OCI-LY3 (cell line): Measurements from ENCODE around the gene IFI16.

Experiments used
- H2AFZ ChIP-seq: fragments of 200-600, 300-600 bp; shearing (Covaris generic); 2 replicates; pipeline ENCODE4 v1.6.0; 2014; ENCODE audit warnings: antibody characterized with exemption, low read depth, low read length
- H3K27ac ChIP-seq: fragments of 200-600, 300-600 bp; sonication (generic); 2 replicates; pipeline ENCODE4 v1.5.1; 2014; ENCODE audit warnings: mild to moderate bottlenecking, low read length, moderate library complexity, mixed read lengths
- H3K27me3 ChIP-seq: fragments of 200-600, 300-600 bp; sonication (generic); 2 replicates; pipeline ENCODE4 v1.6.1; 2014; ENCODE audit warnings: low read depth, low read length, mixed read lengths
- H3K36me3 ChIP-seq: fragments of 200-600, 300-600 bp; sonication (generic); replicated peaks from 2 replicates; pipeline ENCODE3; 2014; ENCODE audit warnings: low read depth, low read length, mixed read lengths
- H3K4me1 ChIP-seq: fragments of 300-600, 200-600 bp; sonication (generic); 2 replicates; pipeline ENCODE4 v1.6.1; 2014; ENCODE audit warnings: low read length, mixed read lengths
- H3K4me2 ChIP-seq: fragments of 200-600, 300-600 bp; sonication (generic); 2 replicates; pipeline ENCODE4 v1.6.1; 2014; ENCODE audit warnings: low read length, mixed read lengths
- H3K4me3 ChIP-seq: fragments of 300-600, 200-600 bp; sonication (generic); 2 replicates; pipeline ENCODE4 v1.5.1; 2014; ENCODE audit warnings: antibody characterized with exemption, mild to moderate bottlenecking, low read length, moderate library complexity
- H3K79me2 ChIP-seq: fragments of 300-600, 200-600 bp; shearing (Covaris generic); 2 replicates; pipeline ENCODE4 v1.6.1; 2014; ENCODE audit warnings: mild to moderate bottlenecking, low read length, mixed read lengths
- H3K9ac ChIP-seq: fragments of 300-600, 200-600 bp; shearing (Covaris generic); 2 replicates; pipeline ENCODE4 v1.6.0; 2014; ENCODE audit warnings: mild to moderate bottlenecking, low read length, moderate library complexity
- H3K9me3 ChIP-seq: fragments of 200-600, 300-600 bp; shearing (Covaris generic); 2 replicates; pipeline ENCODE4 v1.6.1; 2014; ENCODE audit warnings: low read length, mixed read lengths; ENCODE audit not compliant: insufficient read depth
- H4K20me1 ChIP-seq: fragments of 200-600, 300-600 bp; sonication (generic); 2 replicates; pipeline ENCODE4 v1.6.1; 2016; ENCODE audit warnings: low read length, mixed read lengths; ENCODE audit not compliant: insufficient read depth
- CTCF ChIP-seq: fragments of 200-600, 300-600 bp; sonication (generic); IDR thresholded peaks from 2 replicates; pipeline ENCODE4 v1.5.1; 2014; ENCODE audit warnings: antibody characterized with exemption, low read length, low read depth
- EZH2phosphoT487 ChIP-seq: fragments of 200-600 bp; shearing (Covaris generic); IDR thresholded peaks from 2 replicates; pipeline ENCODE4 v1.6.1; 2018; ENCODE audit warnings: antibody characterized with exemption, mixed run types, low read depth

The IFI16 gene

GRCh38 chr1:159058751-159059150 is 49.0 kb downstream of the IFI16 start:
- Histone ChIP-seq H3K36me3 (peaks cover 84% of the 10 kb centered on the region), H3K4me2 (no peak overlapping the region), H3K4me1 (peaks cover 13% of the 10 kb centered on the region), H3K9me3 (no peaks in the 10 kb centered on the region), H3K27me3 (no peaks in the 10 kb centered on the region), H3K9ac (no peak overlapping the region), H3K27ac (no peak overlapping the region), H3K4me3 (no peak overlapping the region), H3K79me2 (no peaks in the 10 kb centered on the region), H4K20me1 (no peaks in the 10 kb centered on the region), H2AFZ (no peak overlapping the region)
- TF ChIP-seq CTCF: no peak
- no peak for TF ChIP-seq EZH2phosphoT487

DNA sequence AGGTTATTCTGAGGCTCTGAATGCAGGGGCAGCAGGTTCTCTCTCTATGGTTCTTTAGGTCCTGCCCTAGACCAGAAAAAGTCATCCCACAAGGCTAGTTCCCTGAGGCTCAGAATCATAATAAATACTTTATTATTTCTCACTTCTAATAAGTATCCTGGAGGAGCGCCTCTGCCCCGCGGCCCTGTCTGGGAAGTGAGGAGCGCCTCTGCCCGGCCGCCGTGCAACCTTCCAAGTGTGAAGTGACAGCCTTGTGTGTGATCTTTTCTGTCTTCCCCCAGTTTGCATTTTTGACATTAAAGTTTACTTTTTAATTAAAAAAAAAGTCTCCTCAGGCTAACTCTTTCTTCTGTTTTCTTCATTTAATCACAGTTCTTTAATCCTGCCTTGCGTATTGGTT is 55.4 kb downstream of the IFI16 start:
- TF ChIP-seq CTCF (no peak), EZH2phosphoT487 (no peak)
- no peaks in the 10 kb centered on the region for H3K9me3 ChIP-seq
- no peak overlapping the region for H3K4me2 ChIP-seq
- no peak overlapping the region for H3K9ac ChIP-seq
- no peak overlapping the region for H2AFZ ChIP-seq
- no peaks in the 10 kb centered on the region for H3K27me3 ChIP-seq
- peaks cover 46% of the 10 kb centered on the region for H3K4me1 ChIP-seq
- peaks cover 73% of the 10 kb centered on the region for H3K36me3 ChIP-seq
- no peaks in the 10 kb centered on the region for H4K20me1 ChIP-seq
- no peak overlapping the region for H3K27ac ChIP-seq
- no peak overlapping the region for H3K4me3 ChIP-seq
- peaks cover 43% of the 10 kb centered on the region for H3K79me2 ChIP-seq

DNA sequence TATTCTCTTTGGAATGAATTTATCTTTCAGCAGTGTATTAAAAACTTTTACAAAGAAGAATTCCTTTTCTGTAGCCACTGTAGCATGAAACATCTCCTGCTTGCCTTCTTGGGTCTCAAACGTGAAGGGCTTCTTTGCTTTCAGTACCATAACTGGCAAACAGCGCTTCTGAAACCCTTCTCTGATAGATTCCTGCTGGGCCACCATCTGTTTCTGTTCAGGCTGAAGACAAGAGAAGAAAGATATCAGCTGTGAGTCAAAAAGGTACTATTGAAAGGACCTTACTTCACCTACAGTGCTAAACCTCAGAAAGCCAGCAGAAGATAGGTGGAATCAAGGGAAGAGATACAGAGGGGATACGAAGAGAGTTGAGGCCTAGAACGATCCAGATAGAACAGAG is 56.4 kb downstream of the IFI16 start:
- Histone ChIP-seq H3K36me3 (peaks cover 73% of the 10 kb centered on the region), H3K4me2 (peak overlapping the region; percentile 48), H3K4me1 (peaks cover 56% of the 10 kb centered on the region), H3K27me3 (no peaks in the 10 kb centered on the region), H3K4me3 (peak overlapping the region; percentile 27; the same call in 1 of the 2 replicates), H4K20me1 (no peaks in the 10 kb centered on the region), H2AFZ (no peak overlapping the region), H3K27ac (peak overlapping the region; percentile 95), H3K9me3 (no peaks in the 10 kb centered on the region), H3K9ac (peak overlapping the region; percentile 40; the same call in 1 of the 2 replicates), H3K79me2 (peaks cover 53% of the 10 kb centered on the region)
- TF ChIP-seq CTCF (no peak), EZH2phosphoT487 (no peak)

DNA sequence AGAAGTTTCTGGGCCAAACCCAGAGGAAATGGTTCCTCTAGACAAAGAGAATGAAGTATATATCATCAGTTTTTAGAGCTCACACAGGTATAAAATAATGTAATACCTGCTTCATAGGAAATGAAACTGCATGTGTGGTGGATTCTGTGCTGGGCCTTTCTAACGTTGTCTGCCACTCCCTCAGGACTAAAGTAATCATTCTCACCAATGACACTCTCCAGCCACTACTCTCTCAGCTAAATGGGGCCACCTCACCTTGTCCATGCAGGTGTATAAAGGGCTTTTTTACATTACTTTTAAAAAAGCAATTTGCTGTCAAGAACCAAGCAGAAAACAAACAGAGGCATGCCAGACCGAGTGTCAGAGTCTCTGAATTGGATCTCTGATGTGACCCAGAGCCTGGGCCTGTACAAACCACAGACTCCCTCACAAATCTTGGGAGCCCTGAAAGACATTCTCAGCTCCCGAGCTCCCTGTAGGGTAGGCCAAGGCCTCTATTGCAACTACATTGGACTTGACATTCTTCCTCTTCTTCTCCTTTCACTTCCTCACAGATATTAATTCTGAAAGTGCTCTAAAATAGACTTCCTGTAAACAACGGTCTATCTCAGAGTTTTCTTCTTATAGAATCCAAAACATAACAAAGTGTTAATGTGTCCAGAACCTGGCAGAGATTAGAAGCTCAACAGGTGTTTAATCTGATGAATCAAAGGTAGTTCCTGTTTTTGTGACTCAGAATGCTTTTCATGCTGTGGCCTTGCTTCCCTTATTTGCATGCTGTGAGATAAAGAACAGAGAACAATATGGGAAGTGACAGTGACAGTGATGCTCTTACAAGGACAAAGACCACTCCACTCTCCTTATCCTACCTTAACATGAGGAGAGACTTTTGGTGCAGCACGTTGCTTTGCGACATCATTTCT is 58.3 kb downstream of the IFI16 start:
- peaks cover 72% of the 10 kb centered on the region for H3K4me1 ChIP-seq
- H3K4me2 ChIP-seq: peak overlapping the region; percentile 74
- peaks cover 68% of the 10 kb centered on the region for H3K36me3 ChIP-seq
- H3K79me2 ChIP-seq: peaks cover 71% of the 10 kb centered on the region
- no peak for TF ChIP-seq CTCF
- no peak for TF ChIP-seq EZH2phosphoT487
- peak overlapping the region; percentile 57 for H3K4me3 ChIP-seq
- no peaks in the 10 kb centered on the region for H3K9me3 ChIP-seq
- H3K27me3 ChIP-seq: no peaks in the 10 kb centered on the region
- peak overlapping the region; percentile 74 for H3K9ac ChIP-seq
- H3K27ac ChIP-seq: peak overlapping the region; percentile 95
- no peak overlapping the region for H2AFZ ChIP-seq
- H4K20me1 ChIP-seq: no peaks in the 10 kb centered on the region
